ENCODE results near the gene CEP104. TPM values are rescaled to one million over a fixed set of nuclear protein-coding genes. Genes with fewer than 3 reads are reported as not detected.

Gene CEP104
- total and polyA plus RNA-seq, 2 experiments from 2014 or later, result 21.4 to 26.3 TPM

GRCh38 chr1:3891329-3891865, 34.4 kb upstream of the CEP104 start:
- Histone ChIP-seq H3K9me3 (ENCODE audit: low read depth) (no peaks in the 10 kb centered on the region), H3K36me3 (peaks cover 24% of the 10 kb centered on the region), H3K4me3 (no peak overlapping the region), H3K27me3 (no peaks in the 10 kb centered on the region), H3K27ac (no peak overlapping the region), H3K4me1 (ENCODE audit: low read depth) (no peaks in the 10 kb centered on the region)
- TF ChIP-seq, protein P1, sequence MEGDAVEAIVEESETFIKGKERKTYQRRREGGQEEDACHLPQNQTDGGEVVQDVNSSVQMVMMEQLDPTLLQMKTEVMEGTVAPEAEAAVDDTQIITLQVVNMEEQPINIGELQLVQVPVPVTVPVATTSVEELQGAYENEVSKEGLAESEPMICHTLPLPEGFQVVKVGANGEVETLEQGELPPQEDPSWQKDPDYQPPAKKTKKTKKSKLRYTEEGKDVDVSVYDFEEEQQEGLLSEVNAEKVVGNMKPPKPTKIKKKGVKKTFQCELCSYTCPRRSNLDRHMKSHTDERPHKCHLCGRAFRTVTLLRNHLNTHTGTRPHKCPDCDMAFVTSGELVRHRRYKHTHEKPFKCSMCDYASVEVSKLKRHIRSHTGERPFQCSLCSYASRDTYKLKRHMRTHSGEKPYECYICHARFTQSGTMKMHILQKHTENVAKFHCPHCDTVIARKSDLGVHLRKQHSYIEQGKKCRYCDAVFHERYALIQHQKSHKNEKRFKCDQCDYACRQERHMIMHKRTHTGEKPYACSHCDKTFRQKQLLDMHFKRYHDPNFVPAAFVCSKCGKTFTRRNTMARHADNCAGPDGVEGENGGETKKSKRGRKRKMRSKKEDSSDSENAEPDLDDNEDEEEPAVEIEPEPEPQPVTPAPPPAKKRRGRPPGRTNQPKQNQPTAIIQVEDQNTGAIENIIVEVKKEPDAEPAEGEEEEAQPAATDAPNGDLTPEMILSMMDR (IDR thresholded peaks at IDR 0.05; ENCODE audit: low read depth, low read length), result no peak
- no peak for DNase-seq (ENCODE audit: low read depth in 1 of 2, low spot score in 1 of 2)

DNA sequence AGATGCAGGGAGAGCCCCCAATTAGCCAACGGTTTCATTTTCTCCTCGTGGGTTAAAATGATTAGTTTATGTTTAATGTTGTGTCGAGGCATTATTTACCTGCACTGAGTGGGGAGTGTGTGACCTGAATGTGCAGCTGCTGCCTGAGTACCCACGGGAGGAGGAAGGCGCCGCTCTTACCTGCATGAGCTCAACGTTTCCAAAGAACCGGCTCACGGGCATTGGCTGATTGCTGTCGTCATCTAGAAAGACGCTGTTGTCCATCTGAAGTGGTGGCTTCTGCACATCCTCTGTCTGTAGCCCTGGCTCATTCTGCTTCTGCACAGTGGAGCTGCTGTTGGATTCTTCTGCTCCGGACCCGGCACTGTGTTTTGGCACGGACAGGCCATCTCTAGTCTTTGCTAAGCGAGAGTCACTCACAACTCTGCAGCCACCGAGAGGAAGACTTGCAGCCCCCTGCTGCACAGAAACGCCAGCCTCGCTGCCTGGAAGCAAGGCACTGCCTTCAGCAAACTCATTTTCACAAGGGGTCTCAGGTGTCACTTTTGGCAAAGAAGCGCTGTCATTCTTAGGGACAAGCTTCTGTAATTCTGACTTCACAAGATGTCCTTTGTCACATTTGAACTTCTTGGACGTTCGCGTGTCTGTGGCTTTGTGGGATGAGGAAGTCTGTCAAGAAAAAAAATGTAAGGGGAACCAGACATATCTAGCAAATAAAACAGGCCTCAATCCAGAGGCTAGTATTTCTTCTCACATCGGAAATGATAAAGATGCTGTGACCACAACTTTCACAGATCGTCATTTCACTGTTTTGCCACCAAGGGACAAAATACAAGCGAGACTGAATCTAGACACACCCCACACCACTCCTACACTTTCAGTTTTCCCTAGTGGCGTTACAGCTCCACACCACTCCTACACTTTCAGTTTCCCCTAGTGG, 33.6 kb upstream of the CEP104 start:
- Histone ChIP-seq H3K27ac (no peak overlapping the region), H3K4me1 (ENCODE audit: low read depth) (no peaks in the 10 kb centered on the region), H3K36me3 (peaks cover 24% of the 10 kb centered on the region), H3K27me3 (no peaks in the 10 kb centered on the region), H3K4me3 (no peak overlapping the region), H3K9me3 (ENCODE audit: low read depth) (no peaks in the 10 kb centered on the region)
- no peak for DNase-seq (ENCODE audit: low read depth in 1 of 2, low spot score in 1 of 2)
- TF ChIP-seq, protein P1 (IDR thresholded peaks at IDR 0.05; ENCODE audit: low read depth, low read length), result no peak

- TF ChIP-seq, protein P1 (IDR thresholded peaks at IDR 0.05; ENCODE audit: low read depth, low read length), result no peak
- DNase-seq (ENCODE audit: low read depth in 1 of 2, low spot score in 1 of 2), result no peak
- H3K4me3 ChIP-seq, result no peak overlapping the region
- no peaks in the 10 kb centered on the region for H3K9me3 ChIP-seq (ENCODE audit: low read depth)
- no peaks in the 10 kb centered on the region for H3K27me3 ChIP-seq
- H3K4me1 ChIP-seq (ENCODE audit: low read depth), result no peaks in the 10 kb centered on the region
- H3K36me3 ChIP-seq, result peaks cover 24% of the 10 kb centered on the region
- no peak overlapping the region for H3K27ac ChIP-seq
Measured at GRCh38 chr1:3889936-3890335, 32.9 kb upstream of the CEP104 start.

DNA sequence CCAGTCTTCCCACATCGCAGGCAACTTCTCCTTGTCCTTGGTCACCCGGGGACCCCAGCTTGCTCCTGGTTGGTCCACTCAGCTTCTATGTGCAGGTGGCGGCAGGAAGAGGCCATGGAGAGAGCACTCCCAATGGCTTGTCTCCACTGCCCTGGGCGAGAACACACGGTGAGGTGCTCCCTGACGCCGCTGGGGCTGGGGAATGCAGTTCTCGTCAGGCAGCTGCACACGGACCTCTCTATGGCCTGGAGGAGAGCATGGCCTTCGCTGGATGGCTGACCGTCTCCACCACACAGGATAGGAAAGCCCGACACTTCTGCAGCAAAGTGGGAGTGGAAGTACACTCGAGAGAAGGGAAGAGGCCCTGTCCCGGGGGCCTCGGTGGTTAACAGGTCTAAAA, 31.3 kb upstream of the CEP104 start:
- TF ChIP-seq, protein P1 (IDR thresholded peaks at IDR 0.05; ENCODE audit: low read depth, low read length), result no peak
- no peaks in the 10 kb centered on the region for H3K9me3 ChIP-seq (ENCODE audit: low read depth)
- H3K36me3 ChIP-seq, result peaks cover 23% of the 10 kb centered on the region
- H3K4me1 ChIP-seq (ENCODE audit: low read depth), result no peaks in the 10 kb centered on the region
- H3K27ac ChIP-seq, result no peak overlapping the region
- no peak overlapping the region for H3K4me3 ChIP-seq
- no peak for DNase-seq (ENCODE audit: low read depth in 1 of 2, low spot score in 1 of 2)
- no peaks in the 10 kb centered on the region for H3K27me3 ChIP-seq

DNA sequence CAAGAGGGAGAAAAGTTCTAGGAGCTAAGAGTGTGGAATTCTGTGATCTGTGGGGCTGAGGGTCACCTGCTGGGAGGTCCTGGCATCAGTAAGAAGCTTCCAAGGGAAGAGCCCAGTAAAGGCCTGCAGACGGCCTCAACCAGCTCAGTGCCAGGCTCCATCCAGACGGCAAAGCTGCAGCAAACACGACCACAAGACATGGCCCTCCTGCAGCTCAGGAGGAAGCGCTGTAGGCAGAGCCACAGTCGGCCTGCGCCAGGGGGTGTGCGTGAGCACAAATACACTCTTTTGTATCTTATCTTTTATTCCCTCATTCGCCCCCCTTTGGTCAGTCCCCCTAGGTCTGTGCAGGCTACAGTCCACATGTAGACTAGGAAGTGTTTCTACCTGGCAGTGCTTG, 29.7 kb upstream of the CEP104 start:
- Histone ChIP-seq H3K4me1 (ENCODE audit: low read depth) (no peaks in the 10 kb centered on the region), H3K36me3 (peaks cover 17% of the 10 kb centered on the region), H3K27me3 (no peaks in the 10 kb centered on the region), H3K9me3 (ENCODE audit: low read depth) (no peaks in the 10 kb centered on the region), H3K4me3 (no peak overlapping the region), H3K27ac (no peak overlapping the region)
- DNase-seq (ENCODE audit: low read depth in 1 of 2, low spot score in 1 of 2), result no peak
- TF ChIP-seq, protein P1 (IDR thresholded peaks at IDR 0.05; ENCODE audit: low read depth, low read length), result no peak
